NCI-H1092 treated with DMSO at 0.1 percent for 48 hours (cell line): ENCODE results near the gene PPIL6.
A peak's percentile ranks its signal among the peaks of the same experiment; 100 is the strongest.

Experiments used
- DNase-seq: peaks from one replicate; lab custom pipeline; 2025; lab: John Stamatoyannopoulos, UW

Gene PPIL6

GRCh38 chr6:109362102-109362884, 78.1 kb downstream of the PPIL6 start:
- no peak for DNase-seq

GRCh38 chr6:109360791-109361190, 79.6 kb downstream of the PPIL6 start:
- no peak for DNase-seq

- DNase-seq: no peak
Measured at GRCh38 chr6:109360281-109360680, 80.1 kb downstream of the PPIL6 start.

GRCh38 chr6:109359248-109359647, 81.2 kb downstream of the PPIL6 start:
- no peak for DNase-seq

- no peak for DNase-seq
Measured at GRCh38 chr6:109358204-109358603, 82.2 kb downstream of the PPIL6 start.

GRCh38 chr6:109356237-109356636, 84.2 kb downstream of the PPIL6 start:
- no peak for DNase-seq

DNA sequence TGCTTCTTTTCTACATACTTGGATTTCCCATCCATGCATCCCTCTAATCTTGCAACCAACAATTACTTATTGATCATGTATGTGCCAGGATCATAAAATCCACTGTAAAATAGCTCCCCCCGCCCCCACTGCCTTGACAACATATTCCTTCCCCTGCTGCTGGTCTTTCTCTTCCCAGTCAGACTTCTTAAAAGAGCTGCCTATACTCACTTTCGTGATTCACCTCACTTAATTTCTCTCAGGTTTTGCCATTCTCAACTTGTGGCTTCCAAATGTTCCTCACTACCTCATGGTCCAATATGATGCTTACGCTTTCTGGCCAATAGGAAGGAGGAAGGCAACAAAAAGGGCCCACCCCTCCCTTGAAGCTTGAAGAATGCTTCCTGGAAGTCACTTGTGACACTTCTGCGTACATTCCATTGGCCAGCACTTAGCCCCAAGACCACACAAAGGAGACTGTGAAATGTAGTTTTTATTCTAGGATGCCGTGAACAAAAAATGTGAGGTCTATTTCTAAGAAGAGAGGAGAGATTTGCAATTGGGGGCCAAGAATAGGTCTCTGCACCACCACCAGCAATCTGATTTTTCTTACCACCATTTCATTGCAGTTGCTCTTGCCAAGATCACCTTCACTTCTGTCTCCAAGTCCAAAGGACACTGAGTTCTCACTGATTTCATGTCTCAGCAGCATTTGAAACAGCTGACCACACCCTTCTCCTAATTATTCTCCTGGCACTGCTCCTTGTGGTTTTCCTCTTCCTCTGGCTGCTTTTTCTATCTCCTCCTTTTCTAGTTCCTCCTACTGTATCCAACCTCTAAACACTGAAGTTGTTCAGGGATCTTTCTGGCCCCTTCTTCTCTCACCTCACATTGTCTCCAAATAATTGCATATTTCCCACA, 88.9 kb downstream of the PPIL6 start:
- DNase-seq: no peak

- DNase-seq: peak; percentile 55
Measured at GRCh38 chr6:109349419-109349987, 90.9 kb downstream of the PPIL6 start.

- DNase-seq: no peak
Measured at GRCh38 chr6:109348226-109348625, 92.2 kb downstream of the PPIL6 start.

DNA sequence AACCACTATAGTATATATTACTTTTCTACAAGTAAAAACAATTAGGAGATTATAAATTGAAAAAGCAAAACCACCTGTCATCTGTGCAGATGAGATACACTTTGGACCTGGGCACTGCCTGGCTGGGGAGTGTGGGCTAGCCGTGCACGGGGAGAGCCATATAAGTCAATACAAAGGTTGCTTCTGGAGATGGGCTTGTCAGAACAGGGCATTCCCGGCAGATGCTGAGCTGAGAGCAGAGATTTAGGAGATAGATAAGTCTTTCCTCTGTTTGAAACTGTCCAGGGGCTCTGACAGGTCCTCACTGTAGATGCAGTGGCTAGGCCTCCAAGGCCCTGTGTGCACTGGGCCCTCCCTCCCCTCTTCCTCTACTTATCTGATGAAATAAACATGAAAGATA, 92.6 kb downstream of the PPIL6 start:
- DNase-seq: no peak

DNA sequence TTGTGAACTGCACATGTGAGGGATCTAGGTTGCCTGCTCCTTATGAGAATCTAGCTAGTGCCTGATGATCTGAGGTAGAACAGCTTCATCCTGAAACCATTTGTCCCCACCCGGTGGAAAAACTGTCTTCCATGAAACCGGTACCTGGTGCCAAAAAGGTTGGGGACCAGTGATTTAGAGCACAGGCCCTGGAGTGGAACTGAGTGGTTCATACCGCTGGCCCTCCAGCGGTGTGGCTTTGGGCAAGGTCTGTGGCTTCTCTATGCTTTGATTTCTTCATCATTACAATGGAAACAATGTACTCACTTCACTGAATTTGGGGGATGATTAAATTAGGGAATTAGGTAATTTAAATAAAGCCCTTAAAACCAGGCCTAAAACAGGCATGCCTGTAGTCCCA, 94.4 kb downstream of the PPIL6 start:
- DNase-seq: no peak

DNA sequence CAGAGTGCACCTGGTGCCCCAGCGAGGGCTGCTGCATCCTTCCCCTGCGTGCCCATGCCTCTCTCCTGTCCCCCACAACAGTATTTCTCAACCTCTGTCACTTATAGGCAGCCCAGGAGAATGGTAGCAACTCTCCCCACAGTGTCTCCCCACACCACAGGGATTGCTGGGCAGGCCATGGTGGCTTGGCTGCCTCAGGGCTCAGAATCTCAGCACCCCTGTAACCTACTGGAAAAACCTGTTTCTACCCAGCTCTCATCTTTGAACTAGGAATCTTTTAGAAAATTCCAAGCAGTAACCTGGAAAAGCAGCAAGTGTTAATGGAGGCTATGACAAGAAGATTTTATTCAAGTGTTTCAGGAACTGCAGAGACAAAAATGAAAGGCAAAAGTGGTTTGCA, 96.2 kb downstream of the PPIL6 start:
- DNase-seq: no peak

DNA sequence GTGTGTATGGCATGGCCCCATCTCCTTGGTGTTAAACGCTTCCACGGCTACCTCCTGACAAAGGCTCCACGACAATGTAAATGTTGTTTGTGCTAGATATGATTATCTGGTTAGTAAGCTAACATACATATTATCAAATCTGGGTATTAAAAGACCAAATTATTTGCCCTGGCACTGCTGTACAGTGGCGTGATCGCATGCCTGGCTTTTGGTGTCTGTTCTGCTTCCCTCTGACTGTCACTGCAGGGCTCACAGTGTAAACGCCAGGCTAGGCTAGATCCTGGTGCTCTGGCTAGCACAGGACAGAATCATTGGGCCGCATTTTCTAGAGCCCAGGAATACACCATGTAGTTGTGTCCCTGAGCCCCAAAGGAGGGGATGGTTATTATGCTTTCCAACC, 96.9 kb downstream of the PPIL6 start:
- DNase-seq: no peak

DNA sequence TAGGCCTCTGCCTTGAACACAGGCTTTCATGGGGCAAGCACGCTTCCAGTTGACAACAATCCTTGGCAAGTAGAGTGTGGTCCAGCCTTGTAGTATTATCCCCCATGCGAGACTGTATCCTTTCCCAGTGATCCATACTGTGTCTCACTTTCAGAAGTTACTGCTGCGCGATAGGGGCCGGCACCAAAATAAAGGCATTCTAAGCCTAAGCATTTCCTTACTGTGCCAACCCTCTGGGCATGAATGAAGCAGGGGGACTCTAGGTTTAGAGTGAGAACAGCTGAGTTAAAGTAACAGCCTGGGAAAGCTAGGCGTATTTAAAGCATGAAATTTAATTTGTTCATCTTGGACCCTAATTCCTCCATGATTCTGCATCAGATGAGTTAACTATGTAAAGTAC, 97.5 kb downstream of the PPIL6 start:
- DNase-seq: no peak

DNA sequence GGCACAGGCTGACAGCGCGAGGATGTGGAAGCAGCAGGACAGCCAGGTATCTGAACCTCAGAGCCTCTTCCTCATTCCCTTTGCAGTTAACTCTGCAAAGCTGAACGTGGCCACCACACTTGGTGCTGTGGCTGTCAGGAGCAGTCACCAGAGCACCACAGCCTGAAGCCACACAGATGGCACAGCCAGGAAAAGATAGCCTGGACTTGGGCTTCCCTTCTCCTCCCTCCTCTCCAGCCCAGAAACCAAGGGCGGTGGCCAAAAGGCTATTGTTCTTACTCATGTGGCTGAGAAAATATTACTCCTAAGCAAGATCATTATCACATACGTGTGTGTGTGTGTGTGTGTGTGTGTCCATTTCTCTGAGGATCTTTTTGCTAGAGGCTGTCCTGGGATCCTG, 97.9 kb downstream of the PPIL6 start:
- DNase-seq: no peak

DNA sequence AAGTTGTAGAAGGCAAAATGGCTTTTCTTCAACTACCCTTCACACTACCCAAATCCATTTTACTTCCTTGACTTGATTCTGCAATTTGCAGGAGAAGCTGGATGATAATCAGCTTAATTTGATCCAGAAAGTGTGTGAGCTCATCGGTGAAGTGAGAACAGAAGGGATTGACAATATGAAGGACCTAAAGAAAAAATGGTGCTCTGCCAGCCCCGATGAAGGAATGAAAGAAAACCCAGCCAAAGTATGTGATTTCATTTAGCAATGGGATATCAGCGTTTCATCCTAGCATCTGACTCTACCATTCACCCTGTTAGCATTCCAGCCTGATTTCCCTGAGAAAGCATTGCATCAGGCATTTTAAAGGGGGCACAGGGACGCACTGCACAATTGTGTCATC, 99.6 kb downstream of the PPIL6 start:
- no peak for DNase-seq
